HG03432 (cell line): ENCODE measurements around the gene ASB1.
"Not testable (repeated sequence)": the region's sequence is repeated elsewhere in the genome, so short reads cannot be mapped to it uniquely, and the experiment has no call there.

Experiments
- ATAC-seq: cut with Tn5 transposase; IDR thresholded peaks from one replicate; pipeline ENCODE4 v1.9.1; 2021; ENCODE audit warnings: mild to moderate bottlenecking, moderate library complexity; ENCODE audit not compliant: unreplicated experiment

ASB1 gene

GRCh38 chr2:238403632-238404405 lies 22.9 kb upstream of the ASB1 start:
- ATAC-seq: no peak

GRCh38 chr2:238404406-238405216 lies 22.1 kb upstream of the ASB1 start:
- ATAC-seq: no peak

GRCh38 chr2:238405217-238405555 lies 21.5 kb upstream of the ASB1 start:
- ATAC-seq: not testable (repeated sequence)

DNA sequence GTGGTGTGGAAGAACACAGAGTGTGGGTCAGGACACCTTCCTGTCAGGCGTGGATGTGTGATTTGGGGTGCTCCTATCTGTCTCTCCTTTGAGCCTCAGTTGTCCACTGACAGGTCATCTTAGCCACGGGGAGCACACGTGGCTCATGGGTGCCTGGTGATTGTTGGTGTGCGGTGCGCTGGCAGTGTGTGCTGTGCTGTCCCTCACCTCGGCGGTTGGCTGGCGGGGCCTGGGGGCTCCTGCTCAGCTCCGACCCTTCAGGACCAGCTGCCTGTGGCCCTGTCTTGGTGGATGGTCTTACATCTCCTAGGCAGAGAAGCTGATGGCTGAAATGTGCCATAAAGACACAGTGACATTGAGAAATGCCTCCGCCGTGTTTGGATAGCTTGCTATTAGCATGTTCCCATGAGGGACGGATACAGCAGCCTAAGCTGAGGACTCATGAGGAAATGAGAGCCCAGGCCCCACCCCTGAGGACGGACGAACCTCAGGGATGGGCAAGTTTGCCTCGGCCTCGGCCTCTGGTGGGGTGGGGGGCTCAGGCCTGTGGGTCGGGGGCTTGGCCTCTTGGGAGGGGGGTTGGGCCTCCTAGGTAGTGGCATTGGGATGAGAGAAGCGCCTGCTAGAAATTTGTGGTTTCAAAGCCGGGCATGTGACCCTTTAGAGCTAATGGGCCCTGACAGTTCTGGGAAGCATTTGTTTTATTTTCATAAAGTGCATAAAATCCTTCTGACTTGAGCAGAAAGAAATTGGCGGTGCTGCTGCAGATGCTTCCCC lies 20.3 kb upstream of the ASB1 start:
- no peak for ATAC-seq

DNA sequence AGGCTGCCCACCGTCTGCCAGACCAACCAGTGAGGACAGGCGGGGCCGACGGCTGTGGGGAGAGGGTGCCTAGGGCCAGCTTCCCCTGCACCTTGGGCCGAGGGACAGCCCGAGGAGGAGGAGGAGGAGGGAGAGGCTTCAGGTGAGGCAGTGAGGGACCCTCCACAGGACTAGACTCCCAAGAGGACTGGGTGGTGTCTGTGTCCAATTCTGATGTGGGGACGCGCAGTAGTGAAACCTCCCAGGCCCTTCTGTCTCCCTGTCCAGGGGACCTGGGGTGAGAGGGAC lies 19.8 kb upstream of the ASB1 start:
- no peak for ATAC-seq

DNA sequence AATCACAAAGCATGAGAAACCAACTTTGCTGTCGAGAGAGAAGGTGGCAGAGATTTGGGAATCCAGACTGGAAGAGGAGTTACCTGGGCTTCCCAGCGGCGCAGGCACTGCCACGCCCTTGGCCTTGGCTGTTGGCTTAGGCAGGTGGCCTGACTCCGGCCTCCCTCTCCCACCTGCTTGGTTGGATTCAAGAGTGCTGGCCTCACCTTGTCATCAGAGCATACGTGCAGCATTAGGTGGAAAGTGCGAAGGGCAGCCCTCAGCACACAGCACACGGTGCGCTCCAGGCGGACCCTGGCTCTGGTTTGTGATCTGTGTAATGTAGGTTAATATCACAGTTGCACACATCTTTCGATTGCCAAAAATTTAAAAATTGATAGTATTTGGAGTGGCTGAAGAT lies 19.2 kb upstream of the ASB1 start:
- no peak for ATAC-seq

GRCh38 chr2:238408615-238409340 lies 17.9 kb upstream of the ASB1 start:
- no peak for ATAC-seq

DNA sequence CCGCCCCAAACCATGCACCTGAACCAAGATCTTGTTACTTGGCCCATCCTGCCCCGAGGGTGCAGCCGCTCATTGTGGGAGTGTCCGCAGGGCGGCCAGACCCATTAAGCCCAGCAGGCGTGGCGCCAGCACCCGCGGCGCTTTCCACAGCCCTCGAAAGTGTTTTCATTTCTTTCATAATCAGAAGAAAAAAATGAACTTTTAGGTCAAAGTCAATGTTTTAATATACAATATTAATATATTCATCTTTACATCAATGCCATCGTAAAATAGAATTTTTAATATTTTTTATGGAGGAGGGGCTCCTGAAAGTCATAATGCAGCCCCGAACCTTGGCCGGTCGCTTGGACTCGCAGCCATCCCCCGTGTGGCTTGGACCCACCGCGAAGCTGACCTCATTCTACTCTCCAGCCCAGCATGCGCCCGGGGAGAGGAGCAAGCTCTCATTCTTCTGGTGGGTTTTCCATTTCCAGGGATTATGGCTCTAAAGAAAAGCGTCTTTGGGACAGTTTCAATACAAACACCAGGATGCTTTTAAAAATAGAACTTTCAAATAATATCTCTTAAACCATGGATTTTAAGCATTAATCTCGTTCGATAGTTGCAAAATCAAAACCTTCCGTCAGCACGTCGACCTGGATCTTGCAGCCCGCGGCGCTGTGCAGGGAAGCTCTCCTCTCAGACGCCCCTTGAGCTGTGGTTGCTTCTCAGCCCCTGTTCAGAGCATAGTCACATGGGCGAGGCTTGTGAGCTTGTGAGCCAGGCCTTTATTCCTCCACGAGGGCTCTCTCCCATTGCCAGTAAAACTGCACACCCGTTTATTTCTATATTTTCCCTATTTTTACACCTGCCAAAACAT lies 17.2 kb upstream of the ASB1 start:
- no peak for ATAC-seq

GRCh38 chr2:238412067-238412767 lies 14.5 kb upstream of the ASB1 start:
- no peak for ATAC-seq

GRCh38 chr2:238413368-238413767 lies 13.4 kb upstream of the ASB1 start:
- no peak for ATAC-seq

DNA sequence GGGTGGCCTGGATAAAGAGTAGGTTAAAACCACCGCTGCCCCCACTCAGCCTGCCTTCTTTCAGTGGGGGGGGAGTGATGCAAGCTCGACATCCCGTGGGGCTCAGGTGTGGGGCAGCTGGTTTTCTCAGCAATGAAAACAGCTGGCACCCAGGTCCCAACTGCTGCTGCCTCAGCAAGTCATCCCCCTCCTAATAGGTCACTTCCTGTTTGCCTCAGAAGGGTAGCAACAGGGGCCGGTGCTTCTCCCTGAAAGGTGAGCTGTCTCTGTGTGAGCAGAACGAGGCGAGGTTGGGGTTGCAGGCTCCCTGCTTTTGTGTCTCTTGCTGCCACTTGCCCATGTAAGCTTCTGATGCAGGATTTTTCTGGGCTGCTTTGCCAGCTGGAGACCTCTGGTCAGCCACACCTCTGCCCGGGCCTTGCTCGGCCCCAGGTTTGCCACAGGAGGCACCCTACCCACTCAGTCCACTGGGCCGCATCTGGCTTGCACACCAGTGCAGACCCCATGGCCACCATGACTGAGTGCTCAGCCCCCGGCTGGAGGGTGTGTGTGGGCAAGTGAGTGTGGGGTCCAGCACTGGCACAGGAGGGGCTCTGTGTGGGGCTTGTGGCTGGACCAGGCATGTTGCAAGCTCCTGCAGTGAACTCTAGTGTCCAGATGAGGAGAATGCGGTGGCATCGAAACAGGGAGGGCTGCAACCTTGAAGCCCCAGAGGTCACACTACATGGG lies 11.5 kb upstream of the ASB1 start:
- no peak for ATAC-seq

- ATAC-seq: no peak
Observed at GRCh38 chr2:238415893-238416292, 10.8 kb upstream of the ASB1 start.

DNA sequence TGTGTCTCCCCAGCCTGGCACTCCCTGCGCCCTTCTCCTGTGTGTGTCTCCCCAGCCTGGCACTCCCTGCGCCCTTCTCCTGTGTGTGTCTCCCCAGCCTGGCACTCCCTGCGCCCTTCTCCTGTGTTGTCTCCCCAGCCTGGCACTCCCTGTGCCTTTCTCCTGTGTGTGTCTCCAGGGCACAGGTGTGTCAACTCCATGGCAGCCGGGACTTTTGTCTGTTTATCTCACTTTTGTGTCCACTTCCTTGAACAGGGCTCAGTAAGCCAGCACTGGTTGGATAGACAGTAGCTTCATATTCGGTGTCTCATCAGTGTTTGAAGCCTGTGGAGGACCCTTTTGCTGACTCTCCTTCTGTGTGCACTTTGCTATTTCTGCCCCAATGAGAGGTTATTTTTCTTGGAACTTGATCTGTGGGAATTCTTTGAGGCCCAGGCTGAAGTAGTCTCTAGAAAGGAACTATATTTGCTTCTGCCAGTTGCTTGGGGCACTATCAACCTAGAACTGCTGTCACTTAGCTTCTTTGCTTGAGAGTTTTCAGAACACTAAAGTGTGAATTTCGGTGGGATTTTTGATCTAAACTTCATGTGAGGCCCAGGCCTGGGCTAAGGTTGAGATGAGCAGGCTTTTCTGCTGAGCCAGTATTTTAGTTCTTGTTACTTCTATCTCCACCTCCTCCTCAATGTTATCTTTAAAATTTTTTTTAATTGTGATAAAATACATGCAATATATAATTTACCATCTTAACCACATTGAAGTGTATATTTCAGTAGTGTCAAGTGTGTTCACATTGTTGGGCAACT lies 8.3 kb upstream of the ASB1 start:
- ATAC-seq: no peak

DNA sequence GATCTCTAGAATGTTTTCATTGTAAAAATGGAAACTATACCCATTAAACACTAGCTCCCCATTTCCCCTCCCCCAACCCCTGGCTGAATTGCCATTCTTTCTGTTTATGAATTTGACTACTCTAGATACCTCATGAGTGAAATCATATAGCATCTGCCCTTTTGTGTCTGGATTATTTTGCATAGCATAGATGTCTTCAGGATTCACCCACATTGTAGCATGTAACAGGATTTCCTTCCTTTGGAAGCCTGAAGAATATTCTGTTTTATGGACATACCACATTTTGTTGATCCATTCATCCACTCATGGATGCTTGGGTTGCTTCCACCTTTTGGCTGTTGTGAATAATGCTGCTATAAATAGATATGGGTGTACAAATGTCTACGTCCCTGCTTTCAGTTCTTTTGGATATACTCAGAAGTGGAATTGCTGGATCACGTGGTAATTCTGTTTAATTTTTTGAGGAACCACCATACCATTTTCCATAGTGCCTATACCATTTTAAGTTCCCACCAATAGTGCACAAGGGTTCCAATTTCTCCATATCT lies 7.7 kb upstream of the ASB1 start:
- no peak for ATAC-seq

DNA sequence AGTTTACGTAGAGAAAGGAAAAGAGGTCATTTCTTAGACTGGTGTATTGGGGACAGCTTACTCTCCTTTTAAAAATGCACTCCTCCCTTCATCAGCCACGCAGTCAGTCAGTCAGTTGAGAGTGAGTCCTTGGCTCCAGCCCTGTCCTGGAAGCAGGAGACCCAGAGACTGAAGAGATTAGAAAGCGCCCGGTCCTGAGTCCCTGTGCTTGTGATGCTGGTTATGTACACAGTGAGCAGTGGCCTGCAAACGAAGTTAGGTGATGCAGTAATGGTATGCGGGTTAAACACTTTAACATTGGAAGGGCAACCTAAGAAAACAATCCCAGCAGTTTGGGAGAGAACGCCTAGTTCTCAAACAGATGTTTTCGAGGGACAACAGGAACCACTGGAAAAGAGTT lies 6.3 kb upstream of the ASB1 start:
- no peak for ATAC-seq

DNA sequence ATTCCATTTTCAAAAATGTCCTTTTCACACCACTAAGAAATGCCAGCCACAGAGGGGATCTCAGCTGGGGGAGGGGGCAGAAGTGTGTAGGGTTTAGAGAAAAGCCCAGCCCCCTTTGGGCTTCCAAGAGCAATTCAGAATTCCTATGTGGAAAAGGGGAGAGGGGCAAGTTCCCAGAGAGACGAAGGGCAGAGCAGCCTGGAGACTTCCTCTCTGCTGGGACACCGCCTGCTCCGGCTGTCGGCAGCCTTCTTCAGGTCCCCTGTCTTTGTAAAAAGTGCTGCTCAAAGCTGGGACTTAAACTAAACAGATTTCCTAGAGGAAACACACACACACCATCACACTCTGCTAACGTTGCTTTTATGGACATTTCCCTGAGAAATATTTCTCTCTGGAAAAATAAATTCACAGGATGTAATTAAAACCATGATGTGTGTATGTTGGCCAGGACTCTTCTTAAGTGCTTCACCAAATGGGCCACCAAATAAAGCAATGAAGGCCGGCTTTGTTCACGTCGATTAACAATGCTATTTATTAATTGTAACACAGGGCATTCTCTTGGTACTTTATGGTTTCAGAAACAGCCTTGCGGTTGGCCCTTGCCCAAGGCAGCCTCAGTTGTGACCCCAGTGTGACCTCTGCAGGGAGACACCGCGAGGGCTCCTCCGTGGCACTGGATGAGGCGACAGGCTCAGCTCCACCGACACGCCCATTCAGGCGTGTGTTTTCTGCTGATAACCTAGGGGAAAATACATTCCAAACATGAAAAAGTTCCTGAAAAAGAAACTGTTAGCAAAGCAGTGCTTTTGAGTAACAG lies 5.6 kb upstream of the ASB1 start:
- ATAC-seq: no peak

- no peak for ATAC-seq
Observed at GRCh38 chr2:238421695-238422035, 5.1 kb upstream of the ASB1 start.
